WERI-Rb-1 (cell line): ENCODE measurements around the gene GLB1L2.

Experiments
- DNase-seq: peaks from one replicate; pipeline ENCODE4 v3.0.0-alpha.2; 2020
- H3K27ac ChIP-seq: fragments of 250-450 bp; sonication (Bioruptor Pico); 2 replicates; pipeline ENCODE4 v1.5.1; 2020; ENCODE audit warnings: mild to moderate bottlenecking, moderate library complexity
- H3K27me3 ChIP-seq: fragments of 250-450 bp; sonication (Bioruptor Pico); 2 replicates; pipeline ENCODE4 v1.5.1; 2021; ENCODE audit warnings: mild to moderate bottlenecking, low read depth, moderate library complexity; ENCODE audit not compliant: insufficient read depth, severe bottlenecking
- H3K36me3 ChIP-seq: fragments of 250-450 bp; sonication (Bioruptor Pico); 2 replicates; pipeline ENCODE4 v1.5.1; 2020; ENCODE audit warnings: mild to moderate bottlenecking, moderate library complexity
- H3K4me3 ChIP-seq: 2 replicates; pipeline ENCODE4 v1.5.1; 2011; ENCODE audit warnings: low read depth, mild to moderate bottlenecking, control low read depth, low read length
- H3K9me3 ChIP-seq: fragments of 250-450 bp; sonication (Bioruptor Pico); 2 replicates; pipeline ENCODE4 v1.5.1; 2021; ENCODE audit warnings: mild to moderate bottlenecking, moderate library complexity; ENCODE audit not compliant: severe bottlenecking
- CTCF ChIP-seq: IDR thresholded peaks from 2 replicates; pipeline ENCODE4 v1.5.1; 2011; ENCODE audit warnings: low read depth, mild to moderate bottlenecking, control low read depth, inconsistent platforms, low read length

GLB1L2 gene

DNA sequence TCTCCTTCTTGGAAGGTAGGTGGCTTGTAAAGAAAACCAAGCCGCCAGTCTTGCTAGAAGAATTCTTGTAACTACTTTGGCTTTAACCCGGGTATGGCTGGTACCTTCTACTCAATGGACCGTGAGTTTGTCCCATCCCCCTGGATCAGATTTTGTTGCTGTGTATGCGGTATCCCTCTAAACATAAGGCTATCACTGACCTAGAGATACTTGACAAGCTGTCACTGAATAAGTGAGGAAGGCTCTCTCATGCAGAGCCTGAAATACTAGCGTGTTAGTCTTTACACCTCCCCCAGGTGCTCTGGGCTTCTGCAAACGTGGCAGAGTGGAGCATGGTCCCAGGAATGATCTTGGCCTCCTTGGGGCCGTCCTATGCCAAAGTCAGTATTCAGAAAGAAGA, 34.5 kb downstream of the GLB1L2 start:
- Histone ChIP-seq H3K27ac (no peak overlapping the region), H3K9me3 (no peaks in the 10 kb centered on the region), H3K27me3 (no peaks in the 10 kb centered on the region), H3K36me3 (peaks cover 19% of the 10 kb centered on the region), H3K4me3 (no peak overlapping the region)
- no peak for TF ChIP-seq CTCF
- no peak for DNase-seq

GRCh38 chr11:134367781-134368180, 36.0 kb downstream of the GLB1L2 start:
- Histone ChIP-seq H3K27me3 (no peaks in the 10 kb centered on the region), H3K36me3 (peaks cover 32% of the 10 kb centered on the region), H3K9me3 (no peaks in the 10 kb centered on the region), H3K27ac (no peak overlapping the region), H3K4me3 (no peak overlapping the region)
- no peak for TF ChIP-seq CTCF
- DNase-seq = no peak

DNA sequence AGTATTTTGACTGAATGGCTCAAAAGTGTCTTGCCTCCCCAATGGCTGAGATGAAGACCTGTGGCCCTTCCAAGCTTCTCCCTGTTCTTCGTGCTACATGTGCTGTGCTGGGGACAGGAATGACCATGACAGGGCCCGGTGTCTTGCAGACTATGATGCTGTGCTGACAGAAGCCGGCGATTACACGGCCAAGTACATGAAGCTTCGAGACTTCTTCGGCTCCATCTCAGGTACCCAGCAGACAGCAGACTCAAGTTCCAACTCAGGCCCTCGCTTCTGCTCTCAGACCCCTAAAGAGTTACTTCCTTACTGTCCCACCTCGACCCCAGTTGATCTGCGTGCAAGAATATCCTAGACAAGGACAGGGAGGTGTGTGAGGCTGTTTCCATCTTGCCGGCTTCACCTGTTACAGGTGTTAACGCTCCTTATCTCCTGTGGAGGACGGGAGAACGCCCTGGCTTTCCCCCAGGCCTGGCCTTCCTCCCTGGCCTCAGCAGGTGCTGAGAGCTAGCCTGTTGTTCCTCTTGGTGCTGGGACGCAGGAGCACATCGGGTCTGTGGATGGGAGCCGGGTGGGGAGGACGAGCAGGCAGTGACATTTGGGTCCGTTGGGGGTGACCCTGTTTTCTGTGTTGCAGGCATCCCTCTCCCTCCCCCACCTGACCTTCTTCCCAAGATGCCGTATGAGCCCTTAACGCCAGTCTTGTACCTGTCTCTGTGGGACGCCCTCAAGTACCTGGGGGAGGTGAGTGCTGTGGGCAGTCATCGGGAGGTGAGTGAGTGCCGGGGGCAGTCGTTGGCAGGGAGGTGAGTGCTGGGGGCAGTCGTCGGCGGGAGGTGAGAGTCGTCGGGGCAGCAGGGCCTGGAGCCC, 38.1 kb downstream of the GLB1L2 start:
- no peak overlapping the region for H3K4me3 ChIP-seq
- no peak for DNase-seq
- no peaks in the 10 kb centered on the region for H3K27me3 ChIP-seq
- H3K9me3 ChIP-seq = no peaks in the 10 kb centered on the region
- no peak overlapping the region for H3K27ac ChIP-seq
- no peak for TF ChIP-seq CTCF
- peaks cover 29% of the 10 kb centered on the region for H3K36me3 ChIP-seq

- H3K9me3 ChIP-seq = no peaks in the 10 kb centered on the region
Observed at GRCh38 chr11:134370526-134371435, 39.0 kb downstream of the GLB1L2 start.

GRCh38 chr11:134371436-134372185, 39.8 kb downstream of the GLB1L2 start:
- Histone ChIP-seq H3K36me3 (peaks cover 30% of the 10 kb centered on the region), H3K27ac (no peak overlapping the region), H3K4me3 (no peak overlapping the region), H3K27me3 (no peaks in the 10 kb centered on the region), H3K9me3 (no peaks in the 10 kb centered on the region)
- DNase-seq = no peak
- TF ChIP-seq CTCF = no peak

More at GRCh38 chr11:134370526-134371435, 39.0 kb downstream of the GLB1L2 start:
- H3K36me3 ChIP-seq = peaks cover 30% of the 10 kb centered on the region
- H3K27me3 ChIP-seq = no peaks in the 10 kb centered on the region
- TF ChIP-seq CTCF = no peak
- no peak overlapping the region for H3K4me3 ChIP-seq
- DNase-seq = no peak
- H3K27ac ChIP-seq = no peak overlapping the region
